ENCODE measurements around the gene APCDD1.

The APCDD1 gene

GRCh38 chr18:10511236-10511635, 56.8 kb downstream of the APCDD1 start:
- in situ Hi-C loops (cut with MboI; ENCODE audit: low sequenced_read_pairs, unreplicated experiment): no loop called here
- DNase-seq (ENCODE audit: low spot score): no peak
- TF ChIP-seq CTCF (IDR thresholded peaks at IDR 0.05; ENCODE audit: borderline replicate concordance, control extremely low read depth, extremely low read depth, insufficient read depth, missing control alignments): no peak

GRCh38 chr18:10514082-10514481, 59.6 kb downstream of the APCDD1 start:
- in situ Hi-C loops (cut with MboI; ENCODE audit: low sequenced_read_pairs, unreplicated experiment): no loop called here
- DNase-seq (ENCODE audit: low spot score): no peak
- TF ChIP-seq CTCF (IDR thresholded peaks at IDR 0.05; ENCODE audit: borderline replicate concordance, control extremely low read depth, extremely low read depth, insufficient read depth, missing control alignments): no peak

- no peak for DNase-seq (ENCODE audit: low spot score)
- in situ Hi-C loops (cut with MboI; ENCODE audit: low sequenced_read_pairs, unreplicated experiment): no loop called here
These were observed 60.2 kb downstream of the APCDD1 start for GRCh38 chr18:10514601-10515000.

GRCh38 chr18:10515456-10515855, 61.0 kb downstream of the APCDD1 start:
- no peak for DNase-seq (ENCODE audit: low spot score)
- no peak for TF ChIP-seq CTCF (IDR thresholded peaks at IDR 0.05; ENCODE audit: borderline replicate concordance, control extremely low read depth, extremely low read depth, insufficient read depth, missing control alignments)
- in situ Hi-C loops (cut with MboI; ENCODE audit: low sequenced_read_pairs, unreplicated experiment): no loop called here

More at GRCh38 chr18:10514601-10515000, 60.2 kb downstream of the APCDD1 start:
- TF ChIP-seq CTCF (IDR thresholded peaks at IDR 0.05; ENCODE audit: borderline replicate concordance, control extremely low read depth, extremely low read depth, insufficient read depth, missing control alignments): no peak

- TF ChIP-seq CTCF (IDR thresholded peaks at IDR 0.05; ENCODE audit: borderline replicate concordance, control extremely low read depth, extremely low read depth, insufficient read depth, missing control alignments): no peak
- in situ Hi-C loops (cut with MboI; ENCODE audit: low sequenced_read_pairs, unreplicated experiment): no loop called here
- no peak for DNase-seq (ENCODE audit: low spot score)
These were observed 61.6 kb downstream of the APCDD1 start for GRCh38 chr18:10516078-10516477.

GRCh38 chr18:10518595-10519255, 64.3 kb downstream of the APCDD1 start:
- in situ Hi-C loops (cut with MboI; ENCODE audit: low sequenced_read_pairs, unreplicated experiment): no loop called here
- DNase-seq (ENCODE audit: low spot score): no peak
- no peak for TF ChIP-seq CTCF (IDR thresholded peaks at IDR 0.05; ENCODE audit: borderline replicate concordance, control extremely low read depth, extremely low read depth, insufficient read depth, missing control alignments)

Measured in GM13976 (cell line).